ENCODE data around the gene TBC1D20. TPM values are rescaled to one million over a fixed set of nuclear protein-coding genes. Genes with fewer than 3 reads are reported as not detected.

TBC1D20 gene
- total RNA-seq, 4 donors from 2014 or later: 34.9 to 47.7 (median 41.7) TPM

DNA sequence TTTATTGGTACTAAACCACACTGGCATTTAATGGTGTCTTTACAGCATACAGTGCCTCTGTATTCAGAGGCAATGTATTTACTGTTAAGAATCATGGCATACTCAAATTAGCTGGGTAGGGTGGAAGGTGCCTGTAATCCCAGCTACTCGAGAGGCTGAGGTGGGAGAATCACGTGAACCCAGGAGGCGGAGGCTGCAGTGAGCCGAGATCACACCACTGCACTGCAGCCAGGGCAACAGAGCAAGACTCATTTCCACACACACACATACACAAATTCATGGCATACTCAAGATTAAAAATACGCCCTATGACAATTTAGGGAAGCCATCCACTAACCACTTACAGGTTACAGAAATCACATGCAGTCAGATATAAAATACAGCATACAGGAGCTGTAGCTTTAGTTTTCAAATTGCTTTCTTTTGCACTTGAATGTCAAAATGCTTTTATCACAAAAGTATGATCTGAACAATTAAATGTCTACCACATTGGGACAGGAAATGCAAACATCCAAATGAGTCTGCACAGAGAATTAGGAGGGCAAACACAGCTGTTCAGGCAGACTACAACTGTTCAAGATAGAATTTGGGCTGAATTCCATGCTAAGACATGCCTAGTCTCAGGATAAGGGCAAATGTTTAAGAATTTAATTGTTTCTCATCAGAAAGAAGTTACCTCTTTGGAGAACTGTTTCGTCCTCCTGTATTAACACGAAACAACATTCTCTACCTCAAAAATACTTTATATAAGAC, 44.8 kb upstream of the TBC1D20 start:
- Histone ChIP-seq H3K9me3 (no peaks in the 10 kb centered on the region), H3K4me1 (peaks cover 15 to 29% (median 22%) of the 10 kb centered on the region in 4 donors), H3K4me3 (no peak overlapping the region), H3K27me3 (no peaks in the 10 kb centered on the region), H3K36me3 (peaks cover 27 to 58% (median 39%) of the 10 kb centered on the region in 4 donors), H3K27ac (replicated peaks in 1 of 4) (no peak overlapping the region)
- DNase-seq (ENCODE audit: extremely low spot score): no peak
- intact Hi-C loops (cut with DNase I): no loop called here
- 82% methylated on average over 7 of the region's 7 CpGs for WGBS
- TF ChIP-seq EP300 (IDR thresholded peaks at IDR 0.05): no peak
- no peak for TF ChIP-seq POLR2AphosphoS5 (IDR thresholded peaks at IDR 0.05)
- no peak for TF ChIP-seq POLR2A (IDR thresholded peaks at IDR 0.05; ENCODE audit: low read depth)
- no peak for TF ChIP-seq CTCF (IDR thresholded peaks at IDR 0.05)

GRCh38 chr20:504632-505075, 42.3 kb upstream of the TBC1D20 start:
- no peaks in the 10 kb centered on the region for H3K9me3 ChIP-seq
- DNase-seq (ENCODE audit: extremely low spot score): no peak
- intact Hi-C loops (cut with DNase I): no loop called here
- no peak for TF ChIP-seq EP300 (IDR thresholded peaks at IDR 0.05)
- no peak for TF ChIP-seq POLR2AphosphoS5 (IDR thresholded peaks at IDR 0.05)
- TF ChIP-seq CTCF (IDR thresholded peaks at IDR 0.05): no peak
- no peak for TF ChIP-seq POLR2A (IDR thresholded peaks at IDR 0.05; ENCODE audit: low read depth)
- no peaks in the 10 kb centered on the region for H3K27me3 ChIP-seq
- H3K27ac ChIP-seq (replicated peaks in 1 of 4): no peak overlapping the region
- H3K36me3 ChIP-seq: peaks cover 31 to 82% (median 59%) of the 10 kb centered on the region in 4 donors
- peaks cover 12 to 18% (median 16%) of the 10 kb centered on the region in 4 donors for H3K4me1 ChIP-seq
- H3K4me3 ChIP-seq: no peak overlapping the region
- 73% methylated on average over 3 of the region's 3 CpGs for WGBS

GRCh38 chr20:503048-503737, 40.9 kb upstream of the TBC1D20 start:
- Histone ChIP-seq H3K27ac (replicated peaks in 1 of 4) (no peak overlapping the region), H3K36me3 (peaks cover 42 to 96% (median 74%) of the 10 kb centered on the region in 4 donors), H3K4me1 (peaks cover 6 to 9% (median 7%) of the 10 kb centered on the region in 4 donors), H3K4me3 (no peak overlapping the region), H3K27me3 (no peaks in the 10 kb centered on the region), H3K9me3 (no peaks in the 10 kb centered on the region)
- whole genome bisulfite sequencing: 96% methylated on average over 11 of the region's 11 CpGs
- TF ChIP-seq CTCF (IDR thresholded peaks at IDR 0.05): no peak
- no peak for TF ChIP-seq POLR2A (IDR thresholded peaks at IDR 0.05; ENCODE audit: low read depth)
- intact Hi-C loops (cut with DNase I): no loop called here
- no peak for DNase-seq (ENCODE audit: extremely low spot score)

- Histone ChIP-seq H3K36me3 (peaks cover 33 to 99% (median 87%) of the 10 kb centered on the region in 4 donors), H3K27ac (replicated peaks in 1 of 4) (no peak overlapping the region), H3K27me3 (no peaks in the 10 kb centered on the region), H3K4me3 (no peak overlapping the region), H3K4me1 (peaks cover 0 to 11% (median 2%) of the 10 kb centered on the region in 4 donors), H3K9me3 (no peaks in the 10 kb centered on the region)
- no peak for DNase-seq (ENCODE audit: extremely low spot score)
- TF ChIP-seq EP300 (IDR thresholded peaks at IDR 0.05): no peak
- TF ChIP-seq CTCF (IDR thresholded peaks at IDR 0.05): no peak
- TF ChIP-seq POLR2AphosphoS5 (IDR thresholded peaks at IDR 0.05): no peak
- TF ChIP-seq POLR2A (IDR thresholded peaks at IDR 0.05; ENCODE audit: low read depth): no peak
- intact Hi-C loops (cut with DNase I): no loop called here
- WGBS: 100% methylated on average over 2 of the region's 2 CpGs
Observed at GRCh38 chr20:497979-498378, 35.6 kb upstream of the TBC1D20 start.
